ENCODE measurements around the gene PRSS3. TPM values are rescaled to one million over a fixed set of nuclear protein-coding genes. Genes with fewer than 3 reads are reported as not detected.

The PRSS3 gene
- total and polyA plus RNA-seq, 9 of the 15 experiments (the other 6 are each of a cell fraction or from before 2014, with no cell fraction given) = 0.35 to 0.42 TPM; not detected in 7

GRCh38 chr9:33786681-33787080 lies 8.7 kb upstream of the PRSS3 start:
- BruUV-seq (replicated peaks) = no TSS peak
- DNase-seq (ENCODE audit: extremely low read depth in 1 of 4, low spot score in 3 of 4) (no peak), ATAC-seq (no peak), FAIRE-seq (no peak)
- H3K79me2 ChIP-seq (ENCODE audit: control insufficient read depth, insufficient read depth, low read length) = no peaks in the 10 kb centered on the region
- H3K27me3 ChIP-seq (ENCODE audit: control insufficient read depth in 2 of 2, insufficient read depth in 2 of 2, low read length in 2 of 2) = peaks cover 0 to 4% of the 10 kb centered on the region in 2 experiments; a peak in 1 of 5 replicates
- H3K9me1 ChIP-seq (ENCODE audit: control insufficient read depth, insufficient read depth, low read length) = no peaks in the 10 kb centered on the region
- POLR2A ChIA-PET = interaction anchor here (1.1 kb wide), 1 partner anchor 9 kb away, joined by 3 read pairs; the partner anchor contains the start of gene PRSS3
- H3K9me3 ChIP-seq (replicated peaks; ENCODE audit: control insufficient read depth, insufficient read depth, low read depth, low read length) = no peaks in the 10 kb centered on the region
- in situ Hi-C loops (cut with MboI) = no loop called here
- H3K4me2 ChIP-seq (ENCODE audit: insufficient read depth, low read length) = no peak overlapping the region
- no peak overlapping the region for H3K4me3 ChIP-seq
- intact Hi-C loops (cut with micrococcal nuclease) = loop anchor here (10.0 kb wide), 1 partner anchor 68 kb away; no protein-coding TSS in a partner anchor
- no peak overlapping the region for H3K9ac ChIP-seq (ENCODE audit: insufficient read depth in 1 of 2, low read depth in 2 of 2, low read length in 2 of 2)
- H4K20me1 ChIP-seq (replicated peaks; ENCODE audit: control insufficient read depth, insufficient read depth, low read length) = no peaks in the 10 kb centered on the region
- 28% methylated on average over 2 of the region's 2 CpGs for WGBS (ENCODE audit: insufficient coverage, low coverage, missing lambda C conversion rate)
- CTCF ChIA-PET (ENCODE audit: low intra/inter-chr PET ratio) = interaction anchor here (1.9 kb wide), 1 partner anchor 65 kb away, joined by 6 read pairs; no protein-coding TSS in a partner anchor
- H3K4me1 ChIP-seq (replicated peaks in 1 of 2; ENCODE audit: control insufficient read depth in 2 of 2, insufficient read depth in 2 of 2, low read length in 2 of 2) = peaks cover 0 to 4% of the 10 kb centered on the region in 2 experiments; a peak in 2 of 5 replicates
- no peaks in the 10 kb centered on the region for H3K36me3 ChIP-seq (ENCODE audit: control insufficient read depth, insufficient read depth, low read length)
- H3K27ac ChIP-seq (ENCODE audit: extremely low read depth, low read depth, low read length) = no peak overlapping the region
- 0 out of 2 replicates have a peak overlapping the region, but pooled peaks have one; percentile 80 for H2AFZ ChIP-seq (ENCODE audit: low read depth, low read length)
- no peak for TF ChIP-seq FOXP4 (CRISPR knock-in tag; IDR thresholded peaks at IDR 0.05; ENCODE audit: borderline replicate concordance)
- TF ChIP-seq NFE2L1 (tag; IDR thresholded peaks at IDR 0.05; ENCODE audit: borderline replicate concordance, low read depth) = no peak
- TF ChIP-seq DIDO1 (tag; IDR thresholded peaks at IDR 0.05; ENCODE audit: low read depth) = no peak
- TF ChIP-seq NR2C1 (IDR thresholded peaks at IDR 0.05) = no peak
- no peak for TF ChIP-seq NR2C1 (tag; IDR thresholded peaks at IDR 0.05)
- no peak for TF ChIP-seq MCM2 (IDR thresholded peaks at IDR 0.05; ENCODE audit: low read depth)
- no peak for TF ChIP-seq HMG20B (CRISPR knock-in tag; IDR thresholded peaks at IDR 0.05)
- TF ChIP-seq, protein P1, sequence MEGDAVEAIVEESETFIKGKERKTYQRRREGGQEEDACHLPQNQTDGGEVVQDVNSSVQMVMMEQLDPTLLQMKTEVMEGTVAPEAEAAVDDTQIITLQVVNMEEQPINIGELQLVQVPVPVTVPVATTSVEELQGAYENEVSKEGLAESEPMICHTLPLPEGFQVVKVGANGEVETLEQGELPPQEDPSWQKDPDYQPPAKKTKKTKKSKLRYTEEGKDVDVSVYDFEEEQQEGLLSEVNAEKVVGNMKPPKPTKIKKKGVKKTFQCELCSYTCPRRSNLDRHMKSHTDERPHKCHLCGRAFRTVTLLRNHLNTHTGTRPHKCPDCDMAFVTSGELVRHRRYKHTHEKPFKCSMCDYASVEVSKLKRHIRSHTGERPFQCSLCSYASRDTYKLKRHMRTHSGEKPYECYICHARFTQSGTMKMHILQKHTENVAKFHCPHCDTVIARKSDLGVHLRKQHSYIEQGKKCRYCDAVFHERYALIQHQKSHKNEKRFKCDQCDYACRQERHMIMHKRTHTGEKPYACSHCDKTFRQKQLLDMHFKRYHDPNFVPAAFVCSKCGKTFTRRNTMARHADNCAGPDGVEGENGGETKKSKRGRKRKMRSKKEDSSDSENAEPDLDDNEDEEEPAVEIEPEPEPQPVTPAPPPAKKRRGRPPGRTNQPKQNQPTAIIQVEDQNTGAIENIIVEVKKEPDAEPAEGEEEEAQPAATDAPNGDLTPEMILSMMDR (IDR thresholded peaks at IDR 0.05 in 2 of 3, conservative IDR thresholded peaks at IDR 0.05 in 1 of 3; ENCODE audit: insufficient read depth in 2 of 3, low read depth in 1 of 3, low read length in 3 of 3) = no peak
- TF ChIP-seq ZNF175 (CRISPR knock-in tag; IDR thresholded peaks at IDR 0.05; ENCODE audit: low read depth) = no peak
- TF ChIP-seq, protein P2, sequence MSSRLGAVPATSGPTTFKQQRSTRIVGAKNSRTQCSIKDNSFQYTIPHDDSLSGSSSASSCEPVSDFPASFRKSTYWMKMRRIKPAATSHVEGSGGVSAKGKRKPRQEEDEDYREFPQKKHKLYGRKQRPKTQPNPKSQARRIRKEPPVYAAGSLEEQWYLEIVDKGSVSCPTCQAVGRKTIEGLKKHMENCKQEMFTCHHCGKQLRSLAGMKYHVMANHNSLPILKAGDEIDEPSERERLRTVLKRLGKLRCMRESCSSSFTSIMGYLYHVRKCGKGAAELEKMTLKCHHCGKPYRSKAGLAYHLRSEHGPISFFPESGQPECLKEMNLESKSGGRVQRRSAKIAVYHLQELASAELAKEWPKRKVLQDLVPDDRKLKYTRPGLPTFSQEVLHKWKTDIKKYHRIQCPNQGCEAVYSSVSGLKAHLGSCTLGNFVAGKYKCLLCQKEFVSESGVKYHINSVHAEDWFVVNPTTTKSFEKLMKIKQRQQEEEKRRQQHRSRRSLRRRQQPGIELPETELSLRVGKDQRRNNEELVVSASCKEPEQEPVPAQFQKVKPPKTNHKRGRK (tag; IDR thresholded peaks at IDR 0.05) = no peak
- no peak for TF ChIP-seq ARID2 (IDR thresholded peaks at IDR 0.05)
- TF ChIP-seq, protein P3, sequence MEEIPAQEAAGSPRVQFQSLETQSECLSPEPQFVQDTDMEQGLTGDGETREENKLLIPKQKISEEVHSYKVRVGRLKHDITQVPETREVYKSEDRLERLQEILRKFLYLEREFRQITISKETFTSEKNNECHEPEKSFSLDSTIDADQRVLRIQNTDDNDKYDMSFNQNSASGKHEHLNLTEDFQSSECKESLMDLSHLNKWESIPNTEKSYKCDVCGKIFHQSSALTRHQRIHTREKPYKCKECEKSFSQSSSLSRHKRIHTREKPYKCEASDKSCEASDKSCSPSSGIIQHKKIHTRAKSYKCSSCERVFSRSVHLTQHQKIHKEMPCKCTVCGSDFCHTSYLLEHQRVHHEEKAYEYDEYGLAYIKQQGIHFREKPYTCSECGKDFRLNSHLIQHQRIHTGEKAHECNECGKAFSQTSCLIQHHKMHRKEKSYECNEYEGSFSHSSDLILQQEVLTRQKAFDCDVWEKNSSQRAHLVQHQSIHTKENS (CRISPR knock-in tag; IDR thresholded peaks at IDR 0.05) = no peak
- no peak for TF ChIP-seq ZBTB1 (CRISPR knock-in tag; IDR thresholded peaks at IDR 0.05; ENCODE audit: borderline replicate concordance, low read depth)
- TF ChIP-seq ATF4 (CRISPR knock-in tag; IDR thresholded peaks at IDR 0.05) = no peak
- TF ChIP-seq NR1H2 (CRISPR knock-in tag; IDR thresholded peaks at IDR 0.05) = no peak
